HG03558 (cell line): ENCODE measurements around the gene MSI2.

Experiments used
- ATAC-seq: cut with Tn5 transposase; IDR thresholded peaks from one replicate; pipeline ENCODE4 v1.9.1; 2021; ENCODE audit warnings: moderate number of reproducible peaks; ENCODE audit not compliant: unreplicated experiment; ENCODE audit errors: extremely low read depth

MSI2 gene

DNA sequence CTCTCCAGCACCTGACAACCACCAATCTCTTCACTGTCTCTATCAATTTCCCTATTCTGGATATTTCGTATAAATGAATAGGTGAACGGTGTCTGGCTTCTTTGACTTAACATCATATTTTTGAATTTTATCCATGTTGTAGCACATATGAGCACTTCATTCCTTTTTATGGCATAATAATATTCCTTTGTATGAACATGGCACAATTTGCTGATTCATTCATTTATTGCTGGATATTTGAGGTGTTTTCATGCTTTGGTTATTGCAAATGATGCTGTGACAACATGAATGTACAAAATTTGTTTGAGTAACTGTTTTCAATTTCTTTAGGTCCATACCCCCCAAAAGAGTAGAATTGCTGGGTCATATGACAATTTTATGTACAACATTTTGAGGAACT lies 476.8 kb downstream of the MSI2 start:
- no peak for ATAC-seq
